GM10266 (cell line): ENCODE results near the gene AQP11.

Experiments used
- DNase-seq: peaks from one replicate; pipeline ENCODE4 v3.0.0; 2012; ENCODE audit errors: extremely low spot score
- TF ChIP-seq, protein P1 (sequence below): IDR thresholded peaks from 2 replicates; pipeline ENCODE4 v1.5.1; 2012; ENCODE audit warnings: mild to moderate bottlenecking, low read depth; ENCODE audit not compliant: control insufficient read depth, insufficient read depth; ENCODE audit errors: missing control alignments

Gene AQP11

DNA sequence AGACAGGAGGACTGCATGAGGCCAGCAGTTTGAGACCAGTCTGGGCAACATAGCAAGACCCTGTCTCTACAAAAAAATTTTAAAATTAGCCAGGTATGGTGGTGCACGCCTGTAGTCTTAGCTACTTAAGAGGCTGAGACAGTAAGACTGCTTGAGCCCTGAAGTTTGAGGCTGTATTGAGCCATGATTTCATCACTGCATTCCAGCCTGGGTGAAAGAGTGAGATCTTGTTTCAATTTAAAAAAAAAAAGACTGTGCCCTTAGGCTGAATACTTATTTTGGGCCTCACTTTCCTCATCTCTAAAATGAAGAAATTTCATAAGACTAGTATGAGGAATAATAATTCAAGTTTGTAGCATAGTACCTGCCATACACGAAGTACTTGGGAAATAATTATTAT lies 6.9 kb downstream of the AQP11 start:
- no peak for DNase-seq
- TF ChIP-seq, protein P1, sequence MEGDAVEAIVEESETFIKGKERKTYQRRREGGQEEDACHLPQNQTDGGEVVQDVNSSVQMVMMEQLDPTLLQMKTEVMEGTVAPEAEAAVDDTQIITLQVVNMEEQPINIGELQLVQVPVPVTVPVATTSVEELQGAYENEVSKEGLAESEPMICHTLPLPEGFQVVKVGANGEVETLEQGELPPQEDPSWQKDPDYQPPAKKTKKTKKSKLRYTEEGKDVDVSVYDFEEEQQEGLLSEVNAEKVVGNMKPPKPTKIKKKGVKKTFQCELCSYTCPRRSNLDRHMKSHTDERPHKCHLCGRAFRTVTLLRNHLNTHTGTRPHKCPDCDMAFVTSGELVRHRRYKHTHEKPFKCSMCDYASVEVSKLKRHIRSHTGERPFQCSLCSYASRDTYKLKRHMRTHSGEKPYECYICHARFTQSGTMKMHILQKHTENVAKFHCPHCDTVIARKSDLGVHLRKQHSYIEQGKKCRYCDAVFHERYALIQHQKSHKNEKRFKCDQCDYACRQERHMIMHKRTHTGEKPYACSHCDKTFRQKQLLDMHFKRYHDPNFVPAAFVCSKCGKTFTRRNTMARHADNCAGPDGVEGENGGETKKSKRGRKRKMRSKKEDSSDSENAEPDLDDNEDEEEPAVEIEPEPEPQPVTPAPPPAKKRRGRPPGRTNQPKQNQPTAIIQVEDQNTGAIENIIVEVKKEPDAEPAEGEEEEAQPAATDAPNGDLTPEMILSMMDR = no peak

DNA sequence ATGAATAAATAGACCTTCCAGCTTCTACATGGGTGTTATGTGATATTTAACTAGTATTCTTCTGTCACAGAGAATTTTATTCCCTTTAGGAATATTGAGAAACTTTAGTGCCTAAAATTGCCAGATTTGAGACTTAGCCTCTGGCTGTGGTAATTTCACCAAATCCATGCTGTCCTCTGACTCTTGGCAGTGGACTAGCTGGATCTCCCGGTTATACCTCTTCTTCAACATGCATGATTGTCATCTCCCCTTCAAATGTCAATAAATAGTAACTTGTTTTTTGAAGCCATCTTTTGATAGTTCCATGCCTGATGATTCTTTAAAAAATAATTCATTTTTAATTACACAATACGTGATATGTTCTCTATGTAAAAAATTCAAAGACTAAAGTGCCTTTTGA lies 8.4 kb downstream of the AQP11 start:
- DNase-seq = no peak
- TF ChIP-seq, protein P1 = no peak

DNA sequence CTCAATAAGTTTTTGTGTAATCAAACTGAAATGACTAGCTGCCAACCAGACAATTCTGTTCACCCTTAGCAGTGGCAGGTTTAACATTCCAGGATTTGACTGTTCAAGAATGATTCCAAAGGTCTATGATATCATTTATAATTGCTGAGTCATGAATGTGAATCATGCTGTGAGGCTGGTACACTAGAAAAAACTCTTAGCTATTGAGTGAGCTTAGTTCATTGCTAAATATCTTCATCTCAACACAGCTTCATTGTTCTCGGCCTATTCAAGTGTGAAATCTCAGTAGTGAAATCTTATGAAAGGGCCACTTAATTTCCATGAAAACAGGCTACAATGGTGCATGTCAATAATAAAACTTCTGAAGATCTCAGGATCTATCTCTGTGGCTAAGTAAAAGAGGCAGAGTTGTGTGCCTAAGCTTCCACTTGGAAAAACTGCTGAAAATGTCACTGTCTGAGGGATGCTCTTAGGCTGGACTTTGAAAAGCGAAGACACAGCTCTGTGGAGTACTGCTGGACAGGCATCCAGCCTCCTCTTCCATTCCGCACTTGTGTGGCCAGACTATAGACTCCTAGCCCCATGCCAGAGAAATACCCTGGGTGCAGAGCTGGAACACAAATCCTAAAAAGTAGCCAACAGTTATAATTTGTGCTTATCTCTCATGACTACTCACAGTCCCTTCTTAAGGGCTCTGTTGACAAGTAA lies 12.8 kb downstream of the AQP11 start:
- DNase-seq = no peak
- TF ChIP-seq, protein P1 = no peak

DNA sequence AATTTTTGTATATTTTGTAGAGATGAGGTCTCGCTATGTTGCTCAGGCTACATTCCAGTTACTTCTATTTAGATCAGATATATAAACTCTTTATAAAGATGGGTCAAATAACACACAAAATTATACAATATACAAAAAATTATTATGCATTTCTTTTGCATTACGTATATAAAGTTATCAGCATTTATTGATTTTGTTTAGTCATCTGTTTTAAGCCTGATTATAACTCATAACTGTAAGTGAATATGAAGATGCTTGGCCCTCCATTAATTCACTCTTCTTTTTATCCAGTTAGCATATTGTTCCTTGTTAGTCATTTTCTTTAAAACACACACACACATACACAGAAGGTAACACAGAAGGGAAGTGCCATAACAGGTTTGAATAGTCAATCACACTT lies 14.5 kb downstream of the AQP11 start:
- no peak for DNase-seq
- TF ChIP-seq, protein P1 = no peak

DNA sequence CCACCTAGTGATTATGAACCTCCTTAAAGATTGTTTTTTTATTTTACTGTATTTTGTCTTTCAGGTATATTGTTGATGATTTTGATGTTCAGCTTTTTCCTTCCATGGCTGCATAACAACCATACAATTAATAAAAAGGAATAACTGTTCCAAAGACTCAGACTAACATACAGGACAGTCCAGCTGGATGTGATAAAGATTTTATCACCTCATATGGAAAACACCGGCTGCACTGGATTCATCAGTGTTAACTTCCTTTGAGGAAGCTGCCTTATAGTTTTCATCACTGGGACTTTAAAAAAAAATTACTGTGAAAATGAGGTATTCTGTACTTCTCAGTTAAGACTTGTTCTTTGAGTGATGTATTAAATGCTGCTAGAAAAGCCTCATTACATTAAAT lies 19.5 kb downstream of the AQP11 start:
- TF ChIP-seq, protein P1 = no peak
- DNase-seq = no peak

DNA sequence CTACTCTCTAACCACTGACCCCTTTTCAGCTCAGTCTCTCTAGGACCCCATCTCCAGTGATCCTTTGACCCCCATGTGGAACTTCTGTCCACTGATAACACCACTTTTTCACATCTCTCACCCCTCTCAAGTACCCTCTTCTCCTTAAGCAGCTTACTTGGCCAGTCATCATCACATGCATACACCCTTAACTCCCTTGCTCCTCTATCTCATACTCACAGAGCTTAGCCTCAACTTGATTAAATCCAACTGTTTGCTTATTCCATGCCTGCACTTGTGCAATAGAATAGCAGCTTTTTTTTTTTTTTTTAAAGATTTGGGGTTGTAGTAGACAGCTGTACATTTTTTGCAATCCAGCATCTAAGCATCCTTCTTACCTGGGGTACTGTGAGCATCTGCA lies 22.2 kb downstream of the AQP11 start:
- no peak for DNase-seq
- TF ChIP-seq, protein P1 = no peak

DNA sequence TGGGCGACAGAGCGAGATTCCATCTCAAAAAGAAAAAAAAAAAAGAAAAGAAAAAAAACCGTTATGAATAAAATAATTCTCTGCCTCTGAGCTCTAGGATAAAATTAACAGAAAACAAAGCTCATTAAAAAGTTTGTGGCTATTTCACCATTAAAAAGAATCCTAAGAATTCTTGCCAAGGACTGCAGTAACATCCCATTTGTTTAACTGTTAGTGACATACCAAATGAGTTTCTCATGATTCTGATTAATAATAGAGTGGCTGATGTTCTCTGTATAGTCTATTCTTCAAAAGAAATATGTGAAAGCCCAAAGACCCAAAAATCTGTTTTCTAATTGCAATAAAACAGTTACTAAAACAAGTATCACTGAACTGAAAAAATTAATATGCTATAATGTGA lies 28.1 kb downstream of the AQP11 start:
- DNase-seq = no peak
- TF ChIP-seq, protein P1 = no peak
